ENCODE results near the gene PDXP.

GRCh38 chr22:37634417-37634924, 24.1 kb upstream of the PDXP start:
- TF ChIP-seq CTCF (IDR thresholded peaks at IDR 0.05 in 2 of 3, conservative IDR thresholded peaks at IDR 0.05 in 1 of 3; ENCODE audit: borderline replicate concordance in 1 of 3, insufficient read depth in 1 of 3, low read depth in 2 of 3, low read length in 2 of 3) (peak in 2 of 3 experiments; percentile 33 to 39; a peak in 3 of 6 replicates), RAD21 (IDR thresholded peaks at IDR 0.05; ENCODE audit: low read depth) (no peak)

All from HCT116 (cell line).